RWPE2 (cell line): Measurements from ENCODE around the gene GAN.

Source experiments
- ATAC-seq: fragments of 200-7000 bp; cut with Tn5 transposase; 3 replicates; pipeline ENCODE4 v1.9.1; 2021; ENCODE audit warnings: low read depth
- DNase-seq: peaks from one replicate; pipeline ENCODE4 v3.0.0-alpha.2; 2020; ENCODE audit warnings: low spot score
- H3K27ac ChIP-seq: fragments of 450-650 bp; 2 replicates; pipeline ENCODE4 v1.5.1; 2017; ENCODE audit warnings: mild to moderate bottlenecking; ENCODE audit not compliant: poor library complexity, severe bottlenecking
- H3K27me3 ChIP-seq: fragments of 250-450 bp; sonication (Bioruptor Pico); 2 replicates; pipeline ENCODE4 v1.5.1; 2021; ENCODE audit warnings: mild to moderate bottlenecking, moderate library complexity; ENCODE audit not compliant: insufficient read depth, poor library complexity, severe bottlenecking
- H3K36me3 ChIP-seq: fragments of 250-450 bp; sonication (Bioruptor Pico); 2 replicates; pipeline ENCODE4 v1.5.1; 2020; ENCODE audit warnings: low read depth, mild to moderate bottlenecking, moderate library complexity
- H3K4me1 ChIP-seq: fragments of 250-450 bp; sonication (Bioruptor Pico); 2 replicates; pipeline ENCODE4 v1.5.1; 2021; ENCODE audit warnings: mild to moderate bottlenecking, moderate library complexity; ENCODE audit not compliant: insufficient read depth, poor library complexity, severe bottlenecking
- H3K4me3 ChIP-seq: fragments of 250-450 bp; sonication (Bioruptor Pico); 2 replicates; pipeline ENCODE4 v1.5.1; 2021; ENCODE audit warnings: mild to moderate bottlenecking, moderate library complexity; ENCODE audit not compliant: severe bottlenecking
- H3K9me3 ChIP-seq: fragments of 250-450 bp; sonication (Bioruptor Pico); 2 replicates; pipeline ENCODE4 v1.5.1; 2021; ENCODE audit warnings: mild to moderate bottlenecking, moderate library complexity; ENCODE audit not compliant: severe bottlenecking
- TF ChIP-seq, protein P1 (sequence below): fragments of 450-650 bp; IDR thresholded peaks from one replicate; pipeline ENCODE4 v1.5.1; 2017; ENCODE audit warnings: mild to moderate bottlenecking, moderate library complexity; ENCODE audit not compliant: poor library complexity, severe bottlenecking

GAN gene

GRCh38 chr16:81397879-81398520 is 83.2 kb downstream of the GAN start:
- Histone ChIP-seq H3K27ac (no peak overlapping the region), H3K4me3 (no peak overlapping the region), H3K27me3 (no peaks in the 10 kb centered on the region), H3K4me1 (peaks cover 11% of the 10 kb centered on the region), H3K9me3 (peaks cover 4% of the 10 kb centered on the region), H3K36me3 (no peaks in the 10 kb centered on the region)
- DNase-seq, result peak; percentile 4
- TF ChIP-seq, protein P1, sequence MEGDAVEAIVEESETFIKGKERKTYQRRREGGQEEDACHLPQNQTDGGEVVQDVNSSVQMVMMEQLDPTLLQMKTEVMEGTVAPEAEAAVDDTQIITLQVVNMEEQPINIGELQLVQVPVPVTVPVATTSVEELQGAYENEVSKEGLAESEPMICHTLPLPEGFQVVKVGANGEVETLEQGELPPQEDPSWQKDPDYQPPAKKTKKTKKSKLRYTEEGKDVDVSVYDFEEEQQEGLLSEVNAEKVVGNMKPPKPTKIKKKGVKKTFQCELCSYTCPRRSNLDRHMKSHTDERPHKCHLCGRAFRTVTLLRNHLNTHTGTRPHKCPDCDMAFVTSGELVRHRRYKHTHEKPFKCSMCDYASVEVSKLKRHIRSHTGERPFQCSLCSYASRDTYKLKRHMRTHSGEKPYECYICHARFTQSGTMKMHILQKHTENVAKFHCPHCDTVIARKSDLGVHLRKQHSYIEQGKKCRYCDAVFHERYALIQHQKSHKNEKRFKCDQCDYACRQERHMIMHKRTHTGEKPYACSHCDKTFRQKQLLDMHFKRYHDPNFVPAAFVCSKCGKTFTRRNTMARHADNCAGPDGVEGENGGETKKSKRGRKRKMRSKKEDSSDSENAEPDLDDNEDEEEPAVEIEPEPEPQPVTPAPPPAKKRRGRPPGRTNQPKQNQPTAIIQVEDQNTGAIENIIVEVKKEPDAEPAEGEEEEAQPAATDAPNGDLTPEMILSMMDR, result no peak
- no peak for ATAC-seq

DNA sequence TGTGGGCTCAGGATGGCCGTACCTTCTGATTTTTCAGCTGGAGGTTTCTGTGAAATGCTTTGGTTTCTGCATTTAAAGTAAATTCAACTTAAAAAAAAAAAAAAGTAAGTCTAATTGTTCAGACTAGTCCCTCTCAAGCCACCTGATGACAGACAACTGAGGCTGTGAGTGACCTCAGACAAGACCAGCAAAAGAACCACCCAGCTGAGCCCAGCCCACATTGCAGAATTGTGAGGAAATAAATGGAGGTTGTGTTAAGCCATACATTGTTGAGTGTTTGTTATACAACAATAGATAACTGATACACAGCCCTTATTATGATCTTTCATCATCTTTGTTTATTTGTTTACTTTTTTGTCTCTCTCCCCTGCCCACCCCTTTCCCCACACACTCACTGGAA is 85.1 kb downstream of the GAN start:
- no peak for ATAC-seq
- Histone ChIP-seq H3K27me3 (no peaks in the 10 kb centered on the region), H3K9me3 (peaks cover 4% of the 10 kb centered on the region), H3K36me3 (no peaks in the 10 kb centered on the region), H3K27ac (no peak overlapping the region), H3K4me1 (peaks cover 14% of the 10 kb centered on the region), H3K4me3 (no peak overlapping the region)
- peak; percentile 3 for DNase-seq
- TF ChIP-seq, protein P1, result no peak

GRCh38 chr16:81401035-81401950 is 86.5 kb downstream of the GAN start:
- Histone ChIP-seq H3K36me3 (no peaks in the 10 kb centered on the region), H3K27me3 (no peaks in the 10 kb centered on the region), H3K9me3 (peaks cover 4% of the 10 kb centered on the region), H3K27ac (peak overlapping the region; percentile 65), H3K4me1 (peaks cover 25% of the 10 kb centered on the region), H3K4me3 (no peak overlapping the region)
- ATAC-seq (peak; percentile 72), DNase-seq (peak; percentile 92)
- TF ChIP-seq, protein P1, result no peak

- no peak for DNase-seq
- Histone ChIP-seq H3K9me3 (peaks cover 4% of the 10 kb centered on the region), H3K27me3 (no peaks in the 10 kb centered on the region), H3K36me3 (no peaks in the 10 kb centered on the region), H3K4me3 (no peak overlapping the region), H3K4me1 (peaks cover 38% of the 10 kb centered on the region), H3K27ac (no peak overlapping the region)
- TF ChIP-seq, protein P1, result no peak
- ATAC-seq, result no peak
These were observed 88.4 kb downstream of the GAN start for GRCh38 chr16:81403208-81403600.
